Stimulated activated CD4-positive, alpha-beta T cell treated with anti-CD3 and anti-CD28 coated beads, Interleukin-15, amount 100 ng/mL, for 1 hour (primary cell): Measurements from ENCODE around the gene GPR31.

Source experiments
- DNase-seq, 2 donors: peaks; one replicate each; pipeline ENCODE4 v3.0.0-alpha.2; 2020; ENCODE audit warnings: low read depth in 1 of 2, low spot score in 1 of 2

GPR31 gene

DNA sequence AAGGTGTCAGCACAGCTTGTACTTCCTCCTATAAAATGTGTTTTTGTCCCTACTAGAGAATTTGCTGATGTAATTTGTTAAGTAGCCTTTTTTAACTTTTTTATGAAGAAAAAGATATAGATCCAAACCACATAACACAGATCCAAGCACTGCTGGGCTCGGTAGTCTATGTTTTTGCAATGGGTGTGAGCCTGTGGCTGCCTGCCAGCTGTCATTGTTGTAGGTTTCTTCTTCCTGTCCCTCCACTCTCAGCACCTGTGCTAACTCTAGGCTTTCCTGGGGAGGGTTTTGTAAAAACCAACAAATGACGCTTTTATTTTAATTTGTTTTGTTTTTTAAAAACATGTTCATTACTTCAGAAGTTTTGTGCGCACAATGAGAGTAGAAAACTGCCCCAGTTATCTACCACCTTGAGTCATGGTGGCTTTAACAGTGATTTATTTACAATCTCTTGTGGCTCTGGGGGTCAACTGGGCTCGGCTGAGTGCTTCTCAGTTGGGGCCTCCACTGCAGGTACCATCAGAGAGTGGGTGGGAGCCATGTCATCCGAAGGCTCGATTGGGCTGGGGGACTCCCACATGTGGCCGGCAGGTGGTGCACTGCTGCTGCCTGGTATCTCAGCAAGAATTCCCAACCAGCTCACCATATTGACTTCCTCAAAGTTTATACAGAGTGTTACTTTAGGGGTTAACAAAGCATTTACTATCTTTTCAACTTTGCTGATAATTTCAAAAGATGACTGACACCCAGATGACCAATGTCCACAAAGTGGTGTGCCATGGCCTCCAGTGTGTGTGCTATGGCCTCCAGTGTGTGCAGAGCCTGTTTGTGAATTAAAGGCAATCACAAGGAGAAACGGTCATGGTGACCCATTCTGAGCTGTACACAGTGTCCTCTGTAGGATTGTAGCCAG lies 37.9 kb downstream of the GPR31 start:
- no peak for DNase-seq

DNA sequence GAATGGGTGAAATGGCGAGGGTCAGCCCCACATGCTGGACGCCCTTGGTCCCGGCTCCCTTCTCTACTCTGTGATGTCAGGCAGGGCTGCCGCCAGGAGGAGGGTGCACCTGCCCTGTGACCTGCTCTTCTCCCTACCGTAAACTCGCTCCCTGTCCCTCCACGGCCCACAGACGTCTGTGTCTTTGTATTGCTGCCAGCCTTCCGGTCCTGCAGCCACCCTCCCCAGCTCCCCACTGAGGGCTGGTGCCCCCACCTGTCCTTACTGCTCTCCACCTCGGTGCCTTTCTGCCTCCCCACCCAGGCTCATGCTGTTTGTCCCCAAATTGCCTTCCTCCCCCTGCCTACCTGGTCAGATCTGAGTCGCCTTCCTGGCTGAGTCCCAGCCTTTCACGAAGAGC lies 38.9 kb downstream of the GPR31 start:
- no peak for DNase-seq

GRCh38 chr6:167118006-167118405 lies 39.8 kb downstream of the GPR31 start:
- no peak for DNase-seq

DNA sequence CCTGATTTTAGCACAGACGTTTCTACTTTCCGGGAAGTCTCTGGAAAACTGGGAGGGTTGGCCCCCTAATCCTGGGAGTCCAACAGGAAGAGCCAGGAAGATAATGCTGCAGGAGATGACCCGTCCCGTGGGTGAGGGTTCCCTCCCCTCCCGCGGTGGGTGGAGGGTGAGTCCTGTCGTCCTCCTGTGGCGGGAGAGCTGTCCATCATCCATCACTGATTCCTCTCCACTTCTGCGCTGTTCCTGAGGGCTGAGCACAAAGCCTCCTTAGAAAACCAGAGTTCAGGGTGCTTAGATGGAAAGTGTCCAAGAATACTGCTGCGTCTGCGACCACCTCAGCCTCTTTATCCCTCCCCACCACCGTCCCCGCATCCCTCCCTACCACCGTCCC lies 40.9 kb downstream of the GPR31 start:
- DNase-seq: no peak

DNA sequence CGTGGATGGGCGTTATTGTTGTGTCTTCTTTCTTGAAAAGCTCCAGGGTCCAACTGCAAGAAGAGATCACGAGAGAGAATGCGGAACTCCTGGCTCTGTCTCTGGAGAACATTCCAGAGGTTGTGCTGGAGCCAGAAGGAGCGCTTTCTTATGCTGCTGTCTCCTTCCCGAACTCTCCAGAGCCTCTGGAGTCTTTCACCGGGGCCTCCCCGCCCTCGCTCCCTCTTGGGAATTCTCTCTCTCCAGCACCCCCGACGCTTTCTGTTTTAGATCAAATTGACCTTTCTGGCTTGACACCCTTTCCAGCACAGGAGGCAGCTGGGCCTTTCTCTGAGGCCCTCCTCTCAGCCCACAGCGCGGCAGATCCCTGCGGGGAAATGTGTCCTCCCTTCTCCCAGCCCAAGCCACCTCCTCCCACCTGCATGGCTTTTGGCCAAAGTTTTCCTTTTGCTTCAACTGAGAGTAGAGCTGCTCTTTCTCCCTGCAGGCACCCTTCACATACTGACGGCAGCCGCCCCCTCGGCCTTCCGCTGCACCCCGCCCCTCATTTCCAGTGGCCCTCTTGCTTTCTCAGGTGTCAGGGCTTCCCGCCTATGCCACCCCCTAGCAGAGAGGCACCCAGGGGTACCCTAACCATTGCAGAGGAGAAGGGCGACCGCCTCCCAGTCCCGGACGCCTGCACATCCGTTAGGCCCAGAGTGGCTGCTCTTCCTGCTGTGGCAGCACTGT lies 41.5 kb downstream of the GPR31 start:
- no peak for DNase-seq

- no peak for DNase-seq
Observed at GRCh38 chr6:167115054-167115453, 42.7 kb downstream of the GPR31 start.

GRCh38 chr6:167113935-167114910 lies 43.6 kb downstream of the GPR31 start:
- DNase-seq: peak in 1 of 2 donors; percentile 22

- no peak for DNase-seq
Observed at GRCh38 chr6:167113047-167113754, 44.6 kb downstream of the GPR31 start.

DNA sequence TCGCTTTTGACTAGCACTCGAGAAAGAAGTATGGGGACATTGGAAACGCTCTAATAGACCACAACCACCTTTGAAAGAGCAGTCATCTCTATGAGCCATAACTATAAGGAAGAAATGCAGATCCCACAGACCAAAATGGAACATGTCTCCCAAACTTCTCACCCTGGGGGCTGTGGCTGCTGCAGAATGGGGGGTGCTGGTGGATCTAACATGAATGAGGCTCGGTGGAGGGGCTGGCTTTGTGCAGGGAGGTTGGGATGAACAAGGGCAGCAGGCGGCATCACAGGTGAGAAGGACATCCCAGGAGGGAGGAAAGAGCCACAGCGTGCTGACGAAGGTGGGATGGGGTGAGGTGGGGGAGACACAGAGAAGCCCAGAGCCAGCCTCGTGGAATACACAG lies 45.4 kb downstream of the GPR31 start:
- no peak for DNase-seq

- DNase-seq: no peak
Observed at GRCh38 chr6:167111597-167111996, 46.2 kb downstream of the GPR31 start.

DNA sequence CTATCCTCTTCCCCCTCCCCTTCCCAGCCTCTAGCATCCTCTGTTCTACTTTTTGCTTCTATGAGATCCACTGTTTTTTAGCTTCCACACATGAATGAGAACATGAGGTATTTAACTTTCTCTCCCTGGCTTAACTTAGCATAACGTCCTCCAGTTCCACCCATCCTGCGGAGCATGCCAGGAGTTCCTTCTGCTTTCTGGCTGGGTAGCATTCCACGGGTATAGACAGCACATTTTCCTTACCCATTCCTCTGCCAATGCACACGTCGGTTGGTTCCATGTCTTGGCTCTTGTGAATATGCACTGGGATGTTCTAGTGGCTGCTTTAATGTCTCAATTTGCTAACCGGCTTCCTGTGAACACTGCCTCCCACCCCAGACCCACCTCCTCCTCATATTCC lies 48.1 kb downstream of the GPR31 start:
- no peak for DNase-seq

DNA sequence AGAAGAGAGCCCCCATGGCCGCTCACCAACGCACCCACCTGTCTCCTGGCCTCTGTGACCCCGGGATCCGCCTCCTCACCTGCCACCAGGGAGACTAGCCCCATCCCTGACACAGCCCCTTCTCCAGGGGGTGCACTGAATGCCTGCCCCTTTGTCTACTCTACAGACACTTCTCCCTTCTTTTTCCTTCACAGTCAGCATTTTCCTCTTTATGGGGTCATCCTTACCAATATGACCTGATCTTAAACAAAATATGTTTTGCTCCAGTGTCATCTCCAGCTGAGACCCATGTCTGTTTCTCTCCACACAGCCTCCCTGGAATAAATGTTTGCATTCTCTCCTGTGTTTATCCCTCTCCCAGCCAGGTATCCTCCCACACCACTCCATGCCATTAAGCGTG lies 49.5 kb downstream of the GPR31 start:
- no peak for DNase-seq

DNA sequence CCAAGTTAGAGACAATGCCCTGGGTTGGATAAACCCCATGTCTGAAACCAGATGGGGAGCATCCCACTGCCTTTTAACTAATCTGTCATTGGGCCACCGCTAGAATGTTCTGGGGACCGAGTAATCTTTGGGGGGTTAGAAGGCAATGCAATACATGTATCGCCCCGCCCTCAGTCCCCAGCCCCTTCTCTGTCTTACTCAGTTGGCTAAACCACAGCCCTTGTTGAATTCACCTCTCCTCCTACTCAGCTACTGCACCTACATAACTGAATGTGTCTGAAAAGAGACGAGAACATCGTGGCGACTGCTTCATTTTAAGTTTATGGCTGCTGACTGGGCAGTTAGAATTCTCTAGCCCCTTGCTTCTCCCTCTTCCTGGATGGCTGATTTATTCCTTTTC lies 50.0 kb downstream of the GPR31 start:
- DNase-seq: no peak

DNA sequence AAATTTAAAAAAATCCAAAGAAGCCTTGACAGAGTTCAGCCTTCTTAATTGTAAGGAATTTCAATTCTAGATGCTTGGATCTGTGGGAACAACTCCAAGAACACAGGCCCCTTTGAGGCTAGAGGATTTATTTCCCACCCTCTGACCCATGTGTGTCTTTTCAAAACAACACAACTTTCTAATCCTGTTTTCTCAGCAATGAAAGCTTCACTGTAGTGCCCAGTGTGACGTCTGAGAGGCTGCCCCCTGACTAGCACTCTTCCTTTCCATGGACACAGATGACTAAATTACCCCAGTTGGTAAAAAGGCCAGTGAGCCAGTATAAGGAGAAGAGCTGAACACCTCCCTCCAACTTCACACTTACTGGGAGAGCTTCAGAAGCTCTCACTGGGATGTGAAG lies 51.4 kb downstream of the GPR31 start:
- no peak for DNase-seq
